Esophagus muscularis mucosa (tissue), 2 donors: ENCODE data around the gene C10orf71.

Source experiments
- POLR2A ChIP-seq: fragments of 450-650 bp; IDR thresholded peaks from one replicate; pipeline ENCODE4 v1.6.1; 2017; ENCODE audit warnings: antibody characterized with exemption, moderate library complexity, mild to moderate bottlenecking, low read depth
- POLR2AphosphoS5 ChIP-seq, 2 donors: sonication (generic); formaldehyde crosslinking; IDR thresholded peaks; one replicate each; pipeline ENCODE4 v1.6.1; 2017; ENCODE audit warnings: antibody characterized with exemption in 2 of 2

DNA sequence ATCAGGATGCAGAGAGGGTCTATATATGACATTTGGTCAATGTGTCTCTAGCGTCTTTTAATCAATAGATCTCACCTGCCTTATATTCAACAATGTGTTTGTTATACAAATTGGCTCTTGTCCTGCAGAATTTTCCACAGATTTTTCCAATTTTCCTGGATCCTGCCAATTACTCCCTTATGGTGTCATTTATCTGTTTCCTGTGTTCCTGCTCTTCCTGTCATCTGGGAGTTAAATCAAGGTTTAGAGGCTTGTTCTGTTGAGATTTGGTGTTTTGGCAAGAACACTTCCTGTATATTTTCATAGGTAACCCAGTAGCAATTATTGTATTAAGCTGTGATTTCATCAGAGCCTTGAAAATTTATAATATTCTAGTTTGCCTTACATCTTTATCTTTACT lies 8.8 kb upstream of the C10orf71 start:
- TF ChIP-seq POLR2A, result no peak
- TF ChIP-seq POLR2AphosphoS5 (IDR thresholded peaks at IDR 0.05), result no peak
